Ramos (cell line): Measurements from ENCODE around the gene CLNK.
"Not testable (repeated sequence)": the region's sequence is repeated elsewhere in the genome, so short reads cannot be mapped to it uniquely, and the experiment has no call there.

Experiments used
- in situ Hi-C: fragments of 300-500 bp; cut with MboI; formaldehyde crosslinking; loops from one replicate; pipeline ENCODE4 v1.14.3; 2022; ENCODE audit warnings: low sequenced_read_pairs; ENCODE audit not compliant: unreplicated experiment

The CLNK gene

GRCh38 chr4:10619220-10619619 lies 65.3 kb downstream of the CLNK start:
- in situ Hi-C loops: no loop called here

GRCh38 chr4:10614926-10615325 lies 69.6 kb downstream of the CLNK start:
- in situ Hi-C loops: not testable (repeated sequence)

- in situ Hi-C loops: no loop called here
Measured at GRCh38 chr4:10613926-10614478, 70.6 kb downstream of the CLNK start.

- in situ Hi-C loops: no loop called here
Measured at GRCh38 chr4:10612476-10612875, 72.1 kb downstream of the CLNK start.

- in situ Hi-C loops: no loop called here
Measured at GRCh38 chr4:10611673-10612072, 72.9 kb downstream of the CLNK start.

GRCh38 chr4:10608501-10609219 lies 75.9 kb downstream of the CLNK start:
- in situ Hi-C loops: no loop called here

- in situ Hi-C loops: no loop called here
Measured at GRCh38 chr4:10607206-10607605, 77.4 kb downstream of the CLNK start.

GRCh38 chr4:10606483-10607155 lies 77.9 kb downstream of the CLNK start:
- in situ Hi-C loops: no loop called here

- in situ Hi-C loops: no loop called here
Measured at GRCh38 chr4:10605746-10606482, 78.7 kb downstream of the CLNK start.

- in situ Hi-C loops: no loop called here
Measured at GRCh38 chr4:10605031-10605430, 79.5 kb downstream of the CLNK start.

GRCh38 chr4:10599574-10599973 lies 85.0 kb downstream of the CLNK start:
- in situ Hi-C loops: no loop called here

GRCh38 chr4:10598829-10599228 lies 85.7 kb downstream of the CLNK start:
- in situ Hi-C loops: no loop called here

- in situ Hi-C loops: no loop called here
Measured at GRCh38 chr4:10596586-10597290, 87.8 kb downstream of the CLNK start.

GRCh38 chr4:10593130-10593529 lies 91.4 kb downstream of the CLNK start:
- in situ Hi-C loops: no loop called here

- in situ Hi-C loops: no loop called here
Measured at GRCh38 chr4:10590896-10591295, 93.7 kb downstream of the CLNK start.

GRCh38 chr4:10589799-10590198 lies 94.8 kb downstream of the CLNK start:
- in situ Hi-C loops: no loop called here

- in situ Hi-C loops: no loop called here
Measured at GRCh38 chr4:10589321-10589720, 95.2 kb downstream of the CLNK start.

GRCh38 chr4:10587697-10588096 lies 96.9 kb downstream of the CLNK start:
- in situ Hi-C loops: no loop called here

- in situ Hi-C loops: no loop called here
Measured at GRCh38 chr4:10587296-10587695, 97.3 kb downstream of the CLNK start.

- in situ Hi-C loops: no loop called here
Measured at GRCh38 chr4:10584042-10584441, 100.5 kb downstream of the CLNK start.
